ENCODE data around the gene IDI2. TPM values are rescaled to one million over a fixed set of nuclear protein-coding genes. Genes with fewer than 3 reads are reported as not detected.
"Not testable (repeated sequence)": the region's sequence is repeated elsewhere in the genome, so short reads cannot be mapped to it uniquely, and the experiment has no call there.

The IDI2 gene
- not detected in 2 replicates for total RNA-seq (2014; rRNA removed; shearing (Covaris generic))

GRCh38 chr10:1025683-1026082, at the start of gene IDI2:
Gene IDI2 (minus strand): TSS chr10:1025859. CDS start chr10:1024723, 1,136 bp downstream.
- no peak for DNase-seq (ENCODE audit: low spot score)

- no peak for DNase-seq (ENCODE audit: low spot score)
These were observed 49.2 kb upstream of the IDI2 start for GRCh38 chr10:1074748-1075308.

GRCh38 chr10:1074052-1074747, 48.5 kb upstream of the IDI2 start:
- no peak for DNase-seq (ENCODE audit: low spot score)

GRCh38 chr10:1070919-1071318, 45.3 kb upstream of the IDI2 start:
- no peak for DNase-seq (ENCODE audit: low spot score)

GRCh38 chr10:1068380-1069361, 43.0 kb upstream of the IDI2 start:
- no peak for DNase-seq (ENCODE audit: low spot score)

- not testable (repeated sequence) for DNase-seq (ENCODE audit: low spot score)
These were observed 41.1 kb upstream of the IDI2 start for GRCh38 chr10:1066734-1067133.

- no peak for DNase-seq (ENCODE audit: low spot score)
These were observed 39.2 kb upstream of the IDI2 start for GRCh38 chr10:1064964-1065247.

GRCh38 chr10:1063232-1063865, 37.7 kb upstream of the IDI2 start:
- no peak for DNase-seq (ENCODE audit: low spot score)

GRCh38 chr10:1061930-1062774, 36.5 kb upstream of the IDI2 start:
- DNase-seq (ENCODE audit: low spot score), result no peak

GRCh38 chr10:1059902-1060301, 34.2 kb upstream of the IDI2 start:
- no peak for DNase-seq (ENCODE audit: low spot score)

- no peak for DNase-seq (ENCODE audit: low spot score)
These were observed 32.4 kb upstream of the IDI2 start for GRCh38 chr10:1058017-1058416.

- no peak for DNase-seq (ENCODE audit: low spot score)
These were observed 31.5 kb upstream of the IDI2 start for GRCh38 chr10:1057106-1057657.

- peak; percentile 60 for DNase-seq (ENCODE audit: low spot score)
These were observed 30.9 kb upstream of the IDI2 start, which contains the start of gene WDR37 for GRCh38 chr10:1056326-1057105. Gene WDR37 (plus strand): TSS chr10:1056385. CDS start chr10:1072156, 15,771 bp downstream.

GRCh38 chr10:1054684-1055083, 29.0 kb upstream of the IDI2 start:
- no peak for DNase-seq (ENCODE audit: low spot score)

- no peak for DNase-seq (ENCODE audit: low spot score)
These were observed 24.9 kb upstream of the IDI2 start for GRCh38 chr10:1050554-1050953.

GRCh38 chr10:1050145-1050544, 24.5 kb upstream of the IDI2 start:
- no peak for DNase-seq (ENCODE audit: low spot score)

GRCh38 chr10:1049425-1049958, 23.8 kb upstream of the IDI2 start:
- no peak for DNase-seq (ENCODE audit: low spot score)

- DNase-seq (ENCODE audit: low spot score), result peak; percentile 95
These were observed 23.2 kb upstream of the IDI2 start, which contains the start of gene IDI1 for GRCh38 chr10:1048732-1049424. Gene IDI1 (minus strand): TSS chr10:1049119. CDS start chr10:1049003, 116 bp downstream.

- DNase-seq (ENCODE audit: low spot score), result no peak
These were observed 22.7 kb upstream of the IDI2 start for GRCh38 chr10:1048349-1048731.

Data from H4 (cell line).